NCI-H526 treated with DMSO at 0.1 percent for 48 hours (cell line): ENCODE data around the gene TNFAIP6.
"Not testable (repeated sequence)": the region's sequence is repeated elsewhere in the genome, so short reads cannot be mapped to it uniquely, and the experiment has no call there.

Experiments
- DNase-seq: peaks from one replicate; lab custom pipeline; 2025; lab: John Stamatoyannopoulos, UW

The TNFAIP6 gene

DNA sequence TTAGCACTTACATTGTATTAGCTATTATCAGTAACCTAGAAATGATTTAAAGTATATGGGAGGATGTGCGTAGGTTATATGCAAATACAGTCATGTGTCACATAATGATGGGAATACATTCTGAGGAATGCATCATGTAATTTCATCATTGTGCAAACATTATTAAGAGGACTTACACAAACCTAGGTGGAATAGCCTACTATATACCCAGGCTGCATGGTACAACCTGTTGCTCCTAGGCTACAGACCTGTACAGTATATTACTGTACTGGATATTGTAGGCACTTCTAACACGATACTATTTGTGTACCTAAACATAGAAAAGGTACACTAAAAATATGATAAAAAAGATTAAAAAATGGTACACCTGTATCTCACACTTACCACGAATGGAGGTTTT lies 60.3 kb downstream of the TNFAIP6 start:
- DNase-seq = no peak

DNA sequence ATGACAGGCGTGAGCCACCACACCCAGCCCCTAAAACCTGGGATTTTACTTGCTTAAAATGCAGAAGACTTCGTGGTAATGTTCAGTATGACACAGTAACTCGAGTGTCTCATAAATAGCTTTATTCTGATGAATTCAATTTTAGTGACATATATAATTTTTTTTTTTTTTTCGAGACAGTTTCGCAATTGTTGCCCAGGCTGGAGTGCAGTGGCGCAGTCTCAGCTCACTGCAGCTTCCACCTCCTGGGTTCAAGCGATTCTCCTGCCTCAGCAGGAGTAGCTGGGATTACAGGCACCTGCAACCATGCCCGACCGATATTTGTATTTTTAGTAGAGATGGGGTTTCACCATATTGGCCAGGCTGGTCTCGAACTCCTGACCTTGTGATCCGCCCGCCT lies 64.3 kb downstream of the TNFAIP6 start:
- DNase-seq = not testable (repeated sequence)

DNA sequence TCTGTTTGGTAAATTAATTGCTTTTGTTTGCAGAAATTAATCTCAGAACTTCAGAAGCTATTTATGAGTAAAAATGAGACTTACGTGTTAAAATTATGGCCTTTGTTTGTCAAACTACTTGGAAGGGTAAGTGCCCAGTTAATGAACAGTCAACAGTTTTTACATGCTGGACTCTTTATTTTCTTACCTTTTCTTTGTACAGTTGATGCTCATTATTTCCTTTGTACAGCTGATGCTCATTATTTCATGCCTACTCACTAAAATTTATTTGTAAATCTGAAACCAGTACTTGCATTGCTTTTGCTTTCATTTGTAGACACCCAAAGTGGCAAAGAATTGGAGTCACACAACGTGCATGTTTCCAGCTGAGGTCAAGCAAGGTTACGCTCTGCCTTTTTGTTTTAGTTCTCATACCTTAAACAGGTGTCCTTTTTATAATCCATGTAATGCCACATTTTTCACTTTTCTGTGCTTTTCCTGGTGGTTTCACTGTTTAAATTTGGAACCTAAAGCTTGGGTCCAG lies 65.6 kb downstream of the TNFAIP6 start:
- no peak for DNase-seq

DNA sequence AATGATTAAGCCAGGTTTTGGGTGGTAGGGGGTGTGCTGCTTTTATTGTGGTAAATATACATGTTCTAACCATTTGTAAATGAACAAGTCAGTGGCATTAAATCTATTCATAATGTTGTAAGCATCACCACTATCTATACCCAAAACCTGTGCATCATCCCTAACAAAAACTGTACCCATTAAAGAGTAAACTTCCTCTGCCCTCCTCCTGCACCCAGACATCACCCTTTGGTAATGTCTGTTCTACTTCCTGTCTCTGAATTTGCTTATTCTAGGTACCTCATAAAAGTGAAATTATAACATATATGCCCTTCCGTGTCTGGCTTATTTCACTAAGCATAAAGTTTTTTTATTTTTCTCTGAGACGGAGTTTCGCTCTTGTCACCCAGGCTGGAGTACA lies 66.4 kb downstream of the TNFAIP6 start:
- DNase-seq = no peak
